ENCODE data around the gene EXPH5.

The EXPH5 gene

GRCh38 chr11:108467091-108467823 lies 126.3 kb downstream of the EXPH5 start, which contains the start of gene C11orf65:
TSS of gene C11orf65 (minus strand) at chr11:108467529. CDS start at chr11:108461559, 5,970 bp downstream.
- peak; percentile 48 to 98 (median 93) for DNase-seq

- DNase-seq, result peak in 1 of 51 donors; percentile 2
Measured at GRCh38 chr11:108466405-108466804, 127.2 kb downstream of the EXPH5 start.

Measured in hypothalamus (tissue), 51 donors.